GM10248 (cell line): ENCODE data around the gene TSC2.

Experiments
- CTCF ChIA-PET: fragments of 300-600 bp; sonication (Branson Sonifier 250); formaldehyde crosslinking; extraction: SDS; loops from one replicate; lab custom pipeline; 2021; ENCODE audit warnings: antibody characterized with exemption; lab: Yijun Ruan, JAX
- POLR2A ChIA-PET: fragments of 350-650 bp; sonication (Branson Sonifier 250); formaldehyde crosslinking; extraction: SDS; loops from one replicate; lab custom pipeline; 2020; ENCODE audit warnings: antibody characterized with exemption; lab: Yijun Ruan, JAX
- DNase-seq: peaks from one replicate; pipeline ENCODE4 v3.0.0; 2012; ENCODE audit errors: extremely low spot score
- CTCF ChIP-seq: IDR thresholded peaks from 2 replicates; pipeline ENCODE4 v1.5.1; 2012; ENCODE audit warnings: mild to moderate bottlenecking, low read depth; ENCODE audit errors: extremely low read depth, missing control alignments, control extremely low read depth

TSC2 gene

GRCh38 chr16:2028146-2028545 lies 19.6 kb upstream of the TSC2 start:
- no peak for DNase-seq
- POLR2A ChIA-PET: interaction anchor here (1.2 kb wide), 1 partner anchor 127 kb away, joined by 4 read pairs; the partner anchor contains the start of gene TRAF7
- no peak for TF ChIP-seq CTCF
- CTCF ChIA-PET: interaction anchor here (1.1 to 2.0 kb wide), 4 partner anchors 12 to 112 kb away, joined by 3 to 8 read pairs (median 6); no protein-coding TSS in a partner anchor

GRCh38 chr16:2028620-2029220 lies 19.1 kb upstream of the TSC2 start:
- no peak for DNase-seq
- CTCF ChIA-PET: interaction anchor here (1.5 to 2.0 kb wide), 3 partner anchors 15 to 112 kb away, joined by 5 to 8 read pairs (median 7); no protein-coding TSS in a partner anchor
- POLR2A ChIA-PET: interaction anchor here (1.2 kb wide), 1 partner anchor 127 kb away, joined by 4 read pairs; the partner anchor contains the start of gene TRAF7
- TF ChIP-seq CTCF: no peak

GRCh38 chr16:2029350-2029749 lies 18.4 kb upstream of the TSC2 start:
- no peak for TF ChIP-seq CTCF
- CTCF ChIA-PET: no interaction called here
- no peak for DNase-seq
- POLR2A ChIA-PET: interaction anchor here (0.7 kb wide), 1 partner anchor 1633 kb away, joined by 3 read pairs; no protein-coding TSS in a partner anchor

GRCh38 chr16:2030036-2030435 lies 17.7 kb upstream of the TSC2 start:
- ChIA-PET CTCF (no interaction called here), POLR2A (interaction anchor here (0.7 kb wide), 1 partner anchor 1634 kb away, joined by 3 read pairs; no protein-coding TSS in a partner anchor)
- no peak for DNase-seq
- TF ChIP-seq CTCF: no peak

- no peak for TF ChIP-seq CTCF
- CTCF ChIA-PET: interaction anchor here (2.4 kb wide), 1 partner anchor 9 kb away, joined by 16 read pairs; no protein-coding TSS in a partner anchor
- no peak for DNase-seq
- POLR2A ChIA-PET: no interaction called here
These were observed 16.7 kb upstream of the TSC2 start for GRCh38 chr16:2031081-2031577.

- no peak for TF ChIP-seq CTCF
- ChIA-PET CTCF (interaction anchor here (0.8 to 2.4 kb wide), 3 partner anchors 10 to 108 kb away, joined by 4 to 16 read pairs (median 6); no protein-coding TSS in a partner anchor), POLR2A (interaction anchor here (1.0 kb wide), 1 partner anchor 123 kb away, joined by 5 read pairs; the partner anchor contains the start of gene TRAF7)
- DNase-seq: no peak
These were observed 15.3 kb upstream of the TSC2 start for GRCh38 chr16:2032285-2033056.
